CD4-positive, alpha-beta T cell treated with Interleukin-15 for 4 hours (primary cell): ENCODE data around the gene DDR2.
"Not testable (repeated sequence)": the region's sequence is repeated elsewhere in the genome, so short reads cannot be mapped to it uniquely, and the experiment has no call there.

Experiments
- DNase-seq: peaks from one replicate; pipeline ENCODE4 v3.0.0-alpha.2; 2020; ENCODE audit warnings: low spot score

The DDR2 gene

GRCh38 chr1:162779043-162779442 lies 146.8 kb downstream of the DDR2 start:
- no peak for DNase-seq

- DNase-seq = no peak
Measured at GRCh38 chr1:162782671-162783070, 150.4 kb downstream of the DDR2 start.

- not testable (repeated sequence) for DNase-seq
Measured at GRCh38 chr1:162784926-162785325, 152.7 kb downstream of the DDR2 start.

- not testable (repeated sequence) for DNase-seq
Measured at GRCh38 chr1:162788783-162789182, 156.5 kb downstream of the DDR2 start.

GRCh38 chr1:162790303-162790984 lies 158.2 kb downstream of the DDR2 start, which contains the start of gene HSD17B7:
HSD17B7 (plus strand) TSS chr1:162790702; CDS start chr1:162790801, 99 bp downstream.
- peak; percentile 72 for DNase-seq

- DNase-seq = peak; percentile 2
Measured at GRCh38 chr1:162790985-162791357, 158.7 kb downstream of the DDR2 start.

- DNase-seq = not testable (repeated sequence)
Measured at GRCh38 chr1:162794284-162794683, 162.0 kb downstream of the DDR2 start.

GRCh38 chr1:162796617-162797279 lies 164.5 kb downstream of the DDR2 start:
- not testable (repeated sequence) for DNase-seq

GRCh38 chr1:162799995-162800830 lies 167.9 kb downstream of the DDR2 start:
- not testable (repeated sequence) for DNase-seq

GRCh38 chr1:162807503-162807902 lies 175.2 kb downstream of the DDR2 start:
- not testable (repeated sequence) for DNase-seq

GRCh38 chr1:162812357-162812756 lies 180.1 kb downstream of the DDR2 start:
- not testable (repeated sequence) for DNase-seq

GRCh38 chr1:162818136-162818535 lies 185.9 kb downstream of the DDR2 start:
- DNase-seq = not testable (repeated sequence)

- DNase-seq = not testable (repeated sequence)
Measured at GRCh38 chr1:162818666-162819065, 186.4 kb downstream of the DDR2 start.

GRCh38 chr1:162822391-162823200 lies 190.3 kb downstream of the DDR2 start:
- DNase-seq = no peak

GRCh38 chr1:162823231-162823630 lies 191.0 kb downstream of the DDR2 start:
- DNase-seq = peak; percentile 9

GRCh38 chr1:162823771-162824525 lies 191.7 kb downstream of the DDR2 start:
- no peak for DNase-seq

- DNase-seq = no peak
Measured at GRCh38 chr1:162829268-162829667, 197.0 kb downstream of the DDR2 start.

GRCh38 chr1:162832470-162832869 lies 200.2 kb downstream of the DDR2 start:
- no peak for DNase-seq

- DNase-seq = no peak
Measured at GRCh38 chr1:162835157-162835899, 203.1 kb downstream of the DDR2 start.
